Stimulated activated memory B cell treated with anti-CD40 and anti-IgM and Interleukin-4, amounts not matched to agents 10 μg/mL and 1 μg/mL and 100 μg/mL, for 72 hours (primary cell): ENCODE data around the gene PDZD8.
"Not testable (repeated sequence)": the region's sequence is repeated elsewhere in the genome, so short reads cannot be mapped to it uniquely, and the experiment has no call there.

ENCODE experiments used
- ATAC-seq: fragments of 150-1000 bp; cut with Tn5 transposase; 2 replicates; pipeline ENCODE4 v1.10.0; 2021
- H3K27ac Mint-ChIP-seq: one replicate; pipeline ENCODE4 v1.8.0; 2022; ENCODE audit warnings: mild to moderate bottlenecking, mixed read lengths
- H3K27me3 Mint-ChIP-seq: one replicate; pipeline ENCODE4 v1.8.0; 2022; ENCODE audit warnings: mixed read lengths
- H3K36me3 Mint-ChIP-seq: one replicate; pipeline ENCODE4 v1.8.0; 2022; ENCODE audit warnings: mixed read lengths
- H3K4me1 Mint-ChIP-seq: one replicate; pipeline ENCODE4 v1.8.0; 2022; ENCODE audit warnings: mixed read lengths
- H3K4me3 Mint-ChIP-seq: one replicate; pipeline ENCODE4 v1.8.0; 2022; ENCODE audit warnings: mild to moderate bottlenecking, moderate library complexity, mixed read lengths
- H3K9me3 Mint-ChIP-seq: one replicate; pipeline ENCODE4 v1.8.0; 2022; ENCODE audit warnings: mixed read lengths

PDZD8 gene

DNA sequence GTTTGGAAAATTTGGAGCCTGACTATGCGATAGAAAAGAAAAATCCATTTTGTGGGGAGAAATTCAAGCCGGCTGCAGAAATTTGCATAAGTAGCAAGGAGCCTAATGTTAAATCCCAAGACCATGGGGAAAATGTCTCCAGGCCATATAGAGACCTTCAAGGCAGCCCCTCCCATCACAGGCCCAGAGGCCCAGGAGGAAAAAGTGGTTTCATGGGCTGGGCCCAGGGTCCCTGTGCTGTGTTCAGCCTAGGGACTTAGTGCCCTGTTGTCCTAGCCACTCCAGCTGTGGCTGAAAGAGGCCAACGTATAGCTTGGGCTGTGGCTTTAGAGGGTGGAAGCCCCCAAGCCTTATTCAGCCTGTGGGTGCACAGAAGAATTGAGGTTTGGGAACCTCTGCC, 71.8 kb downstream of the PDZD8 start:
- Mint-ChIP-seq H3K36me3 (peaks cover 64% of the 10 kb centered on the region), H3K9me3 (peaks cover 11% of the 10 kb centered on the region), H3K4me1 (peaks cover 15% of the 10 kb centered on the region)
- H3K27ac Mint-ChIP-seq, H3K4me3 Mint-ChIP-seq, H3K27me3 Mint-ChIP-seq, ATAC-seq: not testable (repeated sequence)

DNA sequence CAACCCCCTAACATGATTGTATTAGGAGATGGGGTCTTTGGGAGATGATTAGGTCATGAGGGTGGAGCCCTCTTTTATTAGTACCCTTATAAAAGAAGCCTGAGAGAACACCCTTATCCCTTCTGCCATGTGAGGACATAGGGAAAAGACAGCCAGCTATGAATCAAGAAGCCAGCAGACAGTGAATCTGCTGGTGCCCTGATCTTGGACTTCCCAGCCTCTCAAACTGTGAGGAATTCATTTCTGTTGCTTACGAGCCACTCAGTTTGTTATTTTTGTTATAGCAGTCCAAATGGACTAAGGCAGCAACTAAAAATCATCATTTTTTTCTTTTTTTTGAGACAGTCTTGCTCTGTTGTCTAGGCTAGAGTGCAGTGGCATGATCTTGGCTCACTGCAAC, 74.6 kb downstream of the PDZD8 start:
- Mint-ChIP-seq H3K4me3 (no peak overlapping the region), H3K27ac (no peak overlapping the region), H3K36me3 (peaks cover 51% of the 10 kb centered on the region), H3K9me3 (peaks cover 11% of the 10 kb centered on the region), H3K27me3 (no peaks in the 10 kb centered on the region), H3K4me1 (peaks cover 15% of the 10 kb centered on the region)
- no peak for ATAC-seq

DNA sequence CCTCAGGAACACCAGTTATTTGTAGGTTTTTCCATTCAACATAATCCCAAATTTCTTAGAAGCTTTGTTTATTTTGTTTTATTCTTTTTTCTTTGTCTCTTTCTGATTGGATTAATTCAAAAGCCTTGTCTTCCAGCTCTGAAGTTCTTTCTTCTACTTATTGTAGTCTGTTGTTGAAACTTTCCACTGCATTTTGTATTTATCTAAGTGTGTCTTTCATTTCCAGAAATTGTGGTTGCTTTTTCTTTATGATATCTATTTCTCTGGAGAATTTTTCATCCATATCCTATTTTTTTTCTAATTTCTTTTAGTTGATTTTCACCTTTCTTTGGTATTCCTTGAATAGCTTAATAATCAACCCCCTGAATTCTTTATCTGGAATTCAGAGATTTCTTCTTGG, 75.8 kb downstream of the PDZD8 start:
- no peak overlapping the region for H3K4me3 Mint-ChIP-seq
- H3K27ac Mint-ChIP-seq = no peak overlapping the region
- ATAC-seq = no peak
- peaks cover 11% of the 10 kb centered on the region for H3K9me3 Mint-ChIP-seq
- H3K27me3 Mint-ChIP-seq = no peaks in the 10 kb centered on the region
- peaks cover 14% of the 10 kb centered on the region for H3K4me1 Mint-ChIP-seq
- H3K36me3 Mint-ChIP-seq = peaks cover 54% of the 10 kb centered on the region

DNA sequence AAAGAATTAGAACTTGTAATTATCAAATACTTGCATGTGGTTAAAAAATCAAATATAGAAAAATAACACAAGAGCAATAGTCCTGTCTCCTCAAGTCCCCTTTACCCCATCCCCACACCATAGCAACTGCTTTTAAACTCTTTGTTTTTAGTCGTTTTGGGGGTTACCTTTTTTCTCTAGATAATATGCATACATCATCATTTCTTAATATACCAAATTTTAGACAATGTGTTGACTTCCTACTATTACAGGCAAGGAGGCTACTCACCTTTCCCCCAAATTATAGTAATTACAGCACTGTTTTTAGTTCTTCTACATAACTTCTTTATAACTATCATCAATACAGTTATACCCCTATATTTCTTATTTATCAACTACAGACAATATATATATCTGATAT, 77.0 kb downstream of the PDZD8 start:
- Mint-ChIP-seq H3K27ac (no peak overlapping the region), H3K27me3 (no peaks in the 10 kb centered on the region), H3K4me3 (no peak overlapping the region), H3K4me1 (peaks cover 18% of the 10 kb centered on the region), H3K9me3 (peaks cover 11% of the 10 kb centered on the region), H3K36me3 (peaks cover 48% of the 10 kb centered on the region)
- no peak for ATAC-seq

DNA sequence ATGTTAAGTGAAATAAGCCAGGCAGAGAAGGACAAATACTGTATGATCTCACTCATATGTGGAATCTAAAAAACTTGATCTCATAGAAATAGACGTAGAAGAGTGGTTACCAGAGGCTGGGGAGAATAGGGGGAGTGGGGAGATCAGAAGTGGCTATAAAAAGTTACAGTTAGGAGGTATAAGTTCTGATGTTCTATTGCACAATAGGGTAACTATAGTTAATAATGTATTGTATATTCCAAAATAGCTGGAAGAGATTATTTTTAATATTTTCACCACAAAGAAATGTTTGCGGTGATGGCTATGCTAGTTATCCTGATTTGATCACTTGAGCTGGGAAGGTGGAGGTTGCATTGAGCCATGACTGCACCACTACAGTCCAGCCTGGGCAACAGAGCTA, 80.5 kb downstream of the PDZD8 start:
- Mint-ChIP-seq H3K4me3 (no peak overlapping the region), H3K27me3 (no peaks in the 10 kb centered on the region), H3K4me1 (peaks cover 12% of the 10 kb centered on the region), H3K27ac (no peak overlapping the region), H3K9me3 (no peaks in the 10 kb centered on the region), H3K36me3 (peaks cover 33% of the 10 kb centered on the region)
- no peak for ATAC-seq

DNA sequence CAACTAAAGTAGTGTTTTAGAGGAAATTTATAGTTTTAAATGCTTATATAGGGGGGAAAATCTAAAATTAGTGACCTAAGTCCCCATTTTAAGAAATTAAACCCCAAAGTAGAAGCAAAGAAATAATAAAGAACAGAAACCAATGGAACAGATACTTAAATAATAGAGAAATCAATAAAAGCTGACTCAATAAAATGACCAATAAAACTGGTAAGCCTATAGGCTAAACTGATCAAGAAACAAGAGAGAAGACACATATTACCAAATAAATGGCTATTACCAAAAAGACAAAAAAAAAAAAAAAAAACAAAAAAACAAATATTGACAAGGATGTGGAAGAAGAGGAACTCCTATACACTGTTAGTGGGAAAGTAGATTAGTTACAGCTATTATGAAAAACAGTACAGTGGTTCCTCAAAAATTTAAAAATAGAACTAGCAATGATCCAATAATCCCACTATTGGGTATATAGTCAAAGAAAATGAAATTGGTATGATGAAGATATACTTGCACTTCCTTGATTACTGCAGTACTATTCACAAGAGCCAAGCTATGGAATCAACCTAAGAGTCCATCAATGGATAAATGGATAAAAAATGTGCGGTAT, 81.1 kb downstream of the PDZD8 start:
- H3K4me3 Mint-ChIP-seq = no peak overlapping the region
- peaks cover 12% of the 10 kb centered on the region for H3K4me1 Mint-ChIP-seq
- no peaks in the 10 kb centered on the region for H3K9me3 Mint-ChIP-seq
- peaks cover 33% of the 10 kb centered on the region for H3K36me3 Mint-ChIP-seq
- no peaks in the 10 kb centered on the region for H3K27me3 Mint-ChIP-seq
- no peak for ATAC-seq
- H3K27ac Mint-ChIP-seq = no peak overlapping the region

DNA sequence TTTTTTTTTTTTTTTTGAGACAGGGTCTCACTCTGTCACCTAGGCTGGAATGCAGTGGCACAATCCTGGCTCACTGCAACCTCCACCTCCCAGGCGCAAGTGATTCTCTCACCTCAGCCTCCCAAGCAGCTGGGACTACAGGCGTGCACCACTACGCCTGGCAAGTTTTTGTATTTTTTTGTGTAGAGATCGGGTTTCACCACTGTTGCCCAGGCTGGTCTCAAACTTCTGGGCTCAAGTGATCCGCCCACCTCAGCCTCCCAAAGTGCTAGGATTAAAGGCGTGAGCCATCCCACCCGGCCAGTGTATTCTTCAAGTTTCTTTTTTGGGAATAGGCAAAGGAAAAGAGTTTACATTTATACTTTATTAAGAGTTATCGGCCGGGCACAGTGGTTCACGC, 84.4 kb downstream of the PDZD8 start:
- Mint-ChIP-seq H3K4me1 (peaks cover 12% of the 10 kb centered on the region), H3K36me3 (peaks cover 31% of the 10 kb centered on the region)
- H3K9me3 Mint-ChIP-seq, H3K27ac Mint-ChIP-seq, ATAC-seq, H3K27me3 Mint-ChIP-seq, H3K4me3 Mint-ChIP-seq: not testable (repeated sequence)

DNA sequence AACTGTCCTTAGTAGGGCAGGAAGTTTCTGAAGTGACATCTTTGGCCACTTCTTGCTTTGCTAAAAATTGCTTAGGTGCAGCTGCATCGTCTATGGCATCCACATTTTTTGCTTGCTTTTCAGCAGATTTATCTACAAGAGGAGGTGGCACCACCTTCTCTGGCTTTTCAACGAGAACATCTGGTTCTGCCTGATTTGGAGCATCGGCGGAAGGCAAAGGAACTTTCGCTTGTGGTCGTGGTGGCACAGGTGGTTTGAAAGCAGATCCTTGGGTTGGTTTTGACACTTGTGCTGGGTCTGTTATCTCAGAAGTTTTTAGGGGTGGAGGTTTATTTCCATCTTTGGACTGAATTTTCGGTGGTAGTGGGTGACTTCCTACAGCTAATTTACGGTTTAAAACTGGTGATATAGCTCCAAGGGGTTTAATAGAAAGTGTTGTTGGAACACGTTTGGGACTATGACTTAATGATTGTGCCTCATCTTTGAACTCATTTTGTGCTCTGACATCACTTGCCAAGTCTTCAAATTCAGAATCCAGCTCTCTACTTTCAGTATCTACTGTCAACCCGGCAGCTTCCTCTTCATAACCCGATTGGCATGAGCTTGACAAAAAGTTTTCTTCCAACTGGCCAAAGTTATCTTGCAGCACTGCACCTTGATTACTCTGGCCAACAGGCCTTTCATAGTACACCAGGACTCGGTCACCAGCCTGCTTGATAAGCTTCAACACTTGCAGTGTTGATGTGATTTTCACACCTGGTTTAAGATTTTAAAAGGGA, 90.3 kb downstream of the PDZD8 start:
- no peaks in the 10 kb centered on the region for H3K4me1 Mint-ChIP-seq
- no peaks in the 10 kb centered on the region for H3K27me3 Mint-ChIP-seq
- no peak overlapping the region for H3K4me3 Mint-ChIP-seq
- H3K9me3 Mint-ChIP-seq = no peaks in the 10 kb centered on the region
- H3K36me3 Mint-ChIP-seq = peaks cover 22% of the 10 kb centered on the region
- no peak overlapping the region for H3K27ac Mint-ChIP-seq
- ATAC-seq = no peak

DNA sequence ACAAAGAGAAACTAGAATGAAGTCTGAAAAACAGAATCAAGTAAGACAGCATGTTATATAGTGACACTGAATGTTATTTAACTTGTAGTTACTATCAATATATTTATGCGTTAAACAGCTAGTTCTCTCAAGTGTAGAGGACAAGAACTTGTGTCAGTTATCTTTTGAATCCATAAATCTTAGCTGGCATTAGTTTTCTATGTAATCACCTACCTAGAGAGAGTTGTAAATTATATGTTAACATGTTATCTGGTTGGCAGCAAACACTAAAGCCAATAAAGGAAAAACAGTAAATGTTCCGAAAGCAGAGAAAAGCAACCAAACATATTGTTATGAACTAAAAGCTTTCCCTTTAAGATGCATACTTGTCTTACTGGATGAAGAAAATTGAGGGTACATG, 97.6 kb downstream of the PDZD8 start:
- Mint-ChIP-seq H3K9me3 (no peaks in the 10 kb centered on the region), H3K27ac (no peak overlapping the region), H3K4me3 (no peak overlapping the region), H3K4me1 (no peaks in the 10 kb centered on the region), H3K36me3 (peaks cover 5% of the 10 kb centered on the region), H3K27me3 (no peaks in the 10 kb centered on the region)
- ATAC-seq = no peak

DNA sequence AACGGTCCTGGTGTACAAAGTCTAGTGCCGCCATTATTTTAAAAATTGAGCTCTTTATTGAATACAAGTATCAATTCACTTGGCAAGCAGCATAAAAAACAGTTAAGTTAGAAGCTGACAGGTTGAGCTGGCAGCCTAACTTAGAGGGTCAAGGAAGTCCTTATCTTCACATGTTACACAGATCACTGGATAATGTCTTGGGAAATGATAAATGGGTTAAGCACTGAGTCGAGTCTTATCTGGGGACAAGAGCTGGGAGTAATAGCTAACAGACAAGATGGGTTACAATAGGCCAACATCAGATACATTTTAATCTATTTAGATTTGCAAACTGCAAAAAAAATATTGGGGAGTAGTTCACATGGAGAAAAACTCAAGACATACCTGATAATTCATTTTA, 100.1 kb downstream of the PDZD8 start:
- no peak for ATAC-seq
- Mint-ChIP-seq H3K27ac (no peak overlapping the region), H3K9me3 (no peaks in the 10 kb centered on the region), H3K4me1 (no peaks in the 10 kb centered on the region), H3K27me3 (no peaks in the 10 kb centered on the region), H3K4me3 (no peak overlapping the region), H3K36me3 (no peaks in the 10 kb centered on the region)

DNA sequence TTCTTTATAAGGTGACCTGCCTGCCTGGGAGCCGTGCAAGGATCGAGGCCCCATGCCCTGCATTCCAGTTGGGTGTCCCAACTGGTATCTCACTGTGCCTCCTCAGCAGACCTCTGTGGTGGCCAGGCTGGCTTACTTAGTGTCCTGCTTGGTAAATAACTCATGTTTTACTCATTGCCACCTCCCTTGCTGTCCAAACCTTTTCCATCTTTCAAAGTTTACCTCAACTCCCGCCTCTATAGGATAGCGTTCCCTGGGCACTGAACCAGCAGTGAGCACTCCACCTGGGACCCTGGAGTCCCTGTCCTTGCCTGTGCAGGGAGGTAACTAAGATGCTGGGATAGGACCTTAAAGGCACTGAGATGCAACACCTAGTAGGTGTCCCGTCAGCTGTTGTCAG, 100.7 kb downstream of the PDZD8 start:
- Mint-ChIP-seq H3K9me3 (no peaks in the 10 kb centered on the region), H3K27me3 (no peaks in the 10 kb centered on the region), H3K4me1 (no peaks in the 10 kb centered on the region), H3K4me3 (no peak overlapping the region), H3K27ac (no peak overlapping the region), H3K36me3 (no peaks in the 10 kb centered on the region)
- no peak for ATAC-seq

DNA sequence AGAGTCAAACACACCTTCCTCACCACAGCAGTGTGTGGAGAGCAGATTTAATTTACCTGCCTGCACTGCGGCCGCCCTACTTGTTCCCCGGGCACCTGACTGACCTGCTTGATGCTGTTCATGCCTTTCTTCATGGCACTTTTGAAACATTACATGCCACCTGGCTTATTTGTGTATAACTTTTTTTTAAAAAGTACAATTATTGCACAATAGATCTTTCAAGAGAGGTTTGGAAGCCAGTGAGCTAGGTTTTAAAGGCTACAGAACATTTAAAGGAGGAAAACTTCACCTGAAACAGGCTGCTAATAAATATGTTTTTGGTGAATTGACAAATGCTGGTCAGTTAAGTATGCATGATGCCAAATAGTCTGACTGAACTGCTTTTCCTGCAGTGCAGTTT, 101.3 kb downstream of the PDZD8 start:
- Mint-ChIP-seq H3K27me3 (no peaks in the 10 kb centered on the region), H3K4me1 (no peaks in the 10 kb centered on the region), H3K9me3 (peaks cover 2% of the 10 kb centered on the region), H3K27ac (no peak overlapping the region), H3K36me3 (no peaks in the 10 kb centered on the region), H3K4me3 (no peak overlapping the region)
- ATAC-seq = no peak

DNA sequence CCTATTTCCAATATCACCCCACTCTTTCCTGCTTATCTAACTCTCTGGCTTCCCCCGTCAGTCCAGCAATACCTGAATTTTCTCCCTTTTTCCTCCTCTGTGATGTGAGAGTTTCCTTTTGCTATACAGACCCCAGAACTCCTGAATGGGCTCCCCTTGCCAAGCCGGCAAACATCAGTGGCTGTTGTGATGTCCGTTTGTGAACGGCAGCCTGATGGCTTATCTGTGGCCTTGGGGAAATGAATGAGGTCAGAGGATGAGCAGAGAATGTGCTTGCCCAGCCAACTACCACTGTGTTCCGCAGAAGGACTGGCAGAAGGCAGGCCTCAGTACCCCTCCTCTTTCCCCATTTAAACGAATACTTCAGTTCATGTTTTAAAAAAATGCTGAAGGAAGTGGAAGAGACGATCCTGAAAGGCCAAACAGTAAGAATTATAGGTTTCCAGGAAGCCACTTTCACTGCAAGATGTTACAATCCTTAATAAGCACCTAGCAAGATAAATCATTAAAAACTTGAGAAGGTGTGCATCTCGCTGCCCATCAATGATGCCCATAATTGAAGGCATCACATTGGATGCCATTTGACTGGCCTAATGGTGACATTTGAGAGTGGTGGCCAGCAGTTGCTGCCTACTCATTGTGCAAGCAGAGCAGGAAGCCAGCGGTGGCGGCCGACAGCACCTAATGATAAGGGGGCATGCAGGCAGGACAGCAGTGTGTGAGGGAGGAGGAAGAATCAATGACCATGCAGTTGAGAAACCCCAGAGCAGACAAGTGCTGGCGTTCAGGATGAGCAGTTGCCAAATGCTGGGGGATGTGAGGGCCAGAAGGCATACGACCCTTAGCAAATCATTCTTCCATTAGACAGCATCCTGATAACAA, 102.8 kb downstream of the PDZD8 start:
- H3K9me3 Mint-ChIP-seq = peaks cover 3% of the 10 kb centered on the region
- H3K27ac Mint-ChIP-seq = no peak overlapping the region
- H3K4me3 Mint-ChIP-seq = no peak overlapping the region
- no peaks in the 10 kb centered on the region for H3K4me1 Mint-ChIP-seq
- no peak for ATAC-seq
- H3K27me3 Mint-ChIP-seq = no peaks in the 10 kb centered on the region
- no peaks in the 10 kb centered on the region for H3K36me3 Mint-ChIP-seq

DNA sequence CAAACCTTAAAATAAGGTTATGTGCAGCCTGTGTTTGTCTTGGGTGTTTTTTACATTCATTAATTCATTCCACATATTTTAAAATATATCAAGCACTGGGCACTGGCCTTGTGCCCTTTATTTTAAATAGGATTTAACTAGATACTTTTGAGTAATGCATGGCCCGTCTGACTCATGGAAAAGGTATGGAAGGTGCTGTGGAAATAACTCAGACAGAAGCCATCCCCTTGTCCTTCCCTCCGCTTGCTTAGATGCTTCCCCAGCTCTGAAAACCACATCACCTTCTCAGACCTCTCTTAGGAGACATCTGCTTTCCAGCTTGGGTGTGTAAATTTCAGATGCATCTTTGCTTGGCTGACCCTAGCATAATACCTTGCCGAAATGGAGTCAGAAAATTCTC, 103.8 kb downstream of the PDZD8 start:
- Mint-ChIP-seq H3K9me3 (peaks cover 3% of the 10 kb centered on the region), H3K4me3 (no peak overlapping the region), H3K36me3 (no peaks in the 10 kb centered on the region), H3K27me3 (no peaks in the 10 kb centered on the region), H3K4me1 (no peaks in the 10 kb centered on the region), H3K27ac (no peak overlapping the region)
- ATAC-seq = no peak

DNA sequence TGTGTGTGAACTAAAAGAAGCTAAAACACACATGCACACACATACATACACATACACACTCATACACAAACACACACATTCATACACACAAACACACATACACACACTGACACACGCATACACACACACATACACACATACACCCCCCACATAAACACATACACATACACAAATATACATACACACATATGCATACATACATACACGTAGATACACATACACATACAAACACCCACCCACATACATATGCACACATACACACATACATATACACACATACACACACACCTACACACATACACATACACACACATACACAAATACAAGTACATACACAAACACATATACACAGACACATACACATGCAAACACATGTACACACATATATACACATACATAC, 106.3 kb downstream of the PDZD8 start:
- no peak overlapping the region for H3K27ac Mint-ChIP-seq
- no peaks in the 10 kb centered on the region for H3K27me3 Mint-ChIP-seq
- no peaks in the 10 kb centered on the region for H3K4me1 Mint-ChIP-seq
- no peaks in the 10 kb centered on the region for H3K36me3 Mint-ChIP-seq
- H3K4me3 Mint-ChIP-seq = no peak overlapping the region
- H3K9me3 Mint-ChIP-seq = peaks cover 3% of the 10 kb centered on the region
- ATAC-seq = no peak
